T-helper 1 cell treated with Interleukin-12 subunit alpha and Interleukin-12 subunit beta and Interleukin-4 antibody, amounts not matched to agents 30 μg/mL and 1 μg/mL, for 36 hours (primary cell): Measurements from ENCODE around the gene BTBD7.

Source experiments
- H3K27ac Mint-ChIP-seq: one replicate; pipeline ENCODE4 v1.8.0; 2021; ENCODE audit warnings: mild to moderate bottlenecking, mixed read lengths
- H3K27me3 Mint-ChIP-seq: one replicate; pipeline ENCODE4 v1.8.0; 2021; ENCODE audit warnings: low read depth, mixed read lengths
- H3K36me3 Mint-ChIP-seq: one replicate; pipeline ENCODE4 v1.8.0; 2021; ENCODE audit warnings: low read depth, mixed read lengths
- H3K4me1 Mint-ChIP-seq: one replicate; pipeline ENCODE4 v1.8.0; 2021; ENCODE audit warnings: low read depth, mixed read lengths
- H3K4me3 Mint-ChIP-seq: one replicate; pipeline ENCODE4 v1.8.0; 2021; ENCODE audit warnings: mild to moderate bottlenecking, moderate library complexity, mixed read lengths
- H3K9me3 Mint-ChIP-seq: one replicate; pipeline ENCODE4 v1.8.0; 2021; ENCODE audit warnings: mixed read lengths

BTBD7 gene

GRCh38 chr14:93333631-93334103 lies 831 bp upstream of the BTBD7 start:
- Mint-ChIP-seq H3K4me1 (peaks cover 34% of the 10 kb centered on the region), H3K4me3 (peak overlapping the region; percentile 87), H3K27ac (peak overlapping the region; percentile 88), H3K36me3 (peaks cover 2% of the 10 kb centered on the region), H3K9me3 (no peaks in the 10 kb centered on the region), H3K27me3 (no peaks in the 10 kb centered on the region)

- peak overlapping the region; percentile 88 for H3K27ac Mint-ChIP-seq
- no peaks in the 10 kb centered on the region for H3K27me3 Mint-ChIP-seq
- peak overlapping the region; percentile 87 for H3K4me3 Mint-ChIP-seq
- peaks cover 34% of the 10 kb centered on the region for H3K4me1 Mint-ChIP-seq
- H3K9me3 Mint-ChIP-seq, result no peaks in the 10 kb centered on the region
- peaks cover 2% of the 10 kb centered on the region for H3K36me3 Mint-ChIP-seq
Measured at GRCh38 chr14:93332397-93332852, 411 bp downstream of the BTBD7 start.

- H3K27me3 Mint-ChIP-seq, result no peaks in the 10 kb centered on the region
- H3K9me3 Mint-ChIP-seq, result no peaks in the 10 kb centered on the region
- peak overlapping the region; percentile 87 for H3K4me3 Mint-ChIP-seq
- peaks cover 1% of the 10 kb centered on the region for H3K36me3 Mint-ChIP-seq
- H3K4me1 Mint-ChIP-seq, result peaks cover 31% of the 10 kb centered on the region
- H3K27ac Mint-ChIP-seq, result peak overlapping the region; percentile 83
Measured at GRCh38 chr14:93331728-93332396, 974 bp downstream of the BTBD7 start.

- no peaks in the 10 kb centered on the region for H3K9me3 Mint-ChIP-seq
- no peak overlapping the region for H3K27ac Mint-ChIP-seq
- no peaks in the 10 kb centered on the region for H3K27me3 Mint-ChIP-seq
- H3K36me3 Mint-ChIP-seq, result peaks cover 1% of the 10 kb centered on the region
- peak overlapping the region; percentile 87 for H3K4me3 Mint-ChIP-seq
- H3K4me1 Mint-ChIP-seq, result peaks cover 31% of the 10 kb centered on the region
Measured at GRCh38 chr14:93331002-93331727, 1.7 kb downstream of the BTBD7 start.

GRCh38 chr14:93330609-93331000 lies 2.2 kb downstream of the BTBD7 start:
- H3K27me3 Mint-ChIP-seq, result no peaks in the 10 kb centered on the region
- peaks cover 31% of the 10 kb centered on the region for H3K4me1 Mint-ChIP-seq

GRCh38 chr14:93329965-93330608 lies 2.7 kb downstream of the BTBD7 start:
- no peak overlapping the region for H3K4me3 Mint-ChIP-seq
- peaks cover 33% of the 10 kb centered on the region for H3K4me1 Mint-ChIP-seq
- no peaks in the 10 kb centered on the region for H3K36me3 Mint-ChIP-seq
- H3K27me3 Mint-ChIP-seq, result no peaks in the 10 kb centered on the region
- H3K27ac Mint-ChIP-seq, result no peak overlapping the region
- H3K9me3 Mint-ChIP-seq, result no peaks in the 10 kb centered on the region

More at GRCh38 chr14:93330609-93331000, 2.2 kb downstream of the BTBD7 start:
- Mint-ChIP-seq H3K9me3 (no peaks in the 10 kb centered on the region), H3K27ac (no peak overlapping the region), H3K4me3 (peak overlapping the region; percentile 87), H3K36me3 (peaks cover 1% of the 10 kb centered on the region)

- peaks cover 9% of the 10 kb centered on the region for H3K36me3 Mint-ChIP-seq
- peaks cover 30% of the 10 kb centered on the region for H3K4me1 Mint-ChIP-seq
- no peaks in the 10 kb centered on the region for H3K9me3 Mint-ChIP-seq
- no peak overlapping the region for H3K27ac Mint-ChIP-seq
- H3K27me3 Mint-ChIP-seq, result no peaks in the 10 kb centered on the region
- H3K4me3 Mint-ChIP-seq, result no peak overlapping the region
Measured at GRCh38 chr14:93328546-93328945, 4.3 kb downstream of the BTBD7 start.

GRCh38 chr14:93326196-93326595 lies 6.6 kb downstream of the BTBD7 start:
- Mint-ChIP-seq H3K4me1 (peaks cover 24% of the 10 kb centered on the region), H3K27me3 (no peaks in the 10 kb centered on the region), H3K4me3 (no peak overlapping the region), H3K9me3 (no peaks in the 10 kb centered on the region), H3K27ac (no peak overlapping the region), H3K36me3 (peaks cover 12% of the 10 kb centered on the region)

GRCh38 chr14:93323600-93324174 lies 9.1 kb downstream of the BTBD7 start:
- Mint-ChIP-seq H3K27ac (no peak overlapping the region), H3K4me1 (peaks cover 14% of the 10 kb centered on the region), H3K36me3 (peaks cover 12% of the 10 kb centered on the region), H3K27me3 (no peaks in the 10 kb centered on the region), H3K4me3 (no peak overlapping the region), H3K9me3 (no peaks in the 10 kb centered on the region)

- H3K9me3 Mint-ChIP-seq, result no peaks in the 10 kb centered on the region
- no peak overlapping the region for H3K4me3 Mint-ChIP-seq
- no peaks in the 10 kb centered on the region for H3K27me3 Mint-ChIP-seq
- peaks cover 14% of the 10 kb centered on the region for H3K4me1 Mint-ChIP-seq
- no peak overlapping the region for H3K27ac Mint-ChIP-seq
- H3K36me3 Mint-ChIP-seq, result peaks cover 12% of the 10 kb centered on the region
Measured at GRCh38 chr14:93322929-93323599, 9.8 kb downstream of the BTBD7 start.

GRCh38 chr14:93320489-93320888 lies 12.3 kb downstream of the BTBD7 start:
- Mint-ChIP-seq H3K9me3 (no peaks in the 10 kb centered on the region), H3K4me1 (peaks cover 14% of the 10 kb centered on the region), H3K27me3 (no peaks in the 10 kb centered on the region), H3K4me3 (no peak overlapping the region), H3K36me3 (peaks cover 12% of the 10 kb centered on the region), H3K27ac (no peak overlapping the region)

GRCh38 chr14:93319958-93320357 lies 12.9 kb downstream of the BTBD7 start:
- peaks cover 12% of the 10 kb centered on the region for H3K4me1 Mint-ChIP-seq
- H3K27ac Mint-ChIP-seq, result no peak overlapping the region
- H3K36me3 Mint-ChIP-seq, result peaks cover 12% of the 10 kb centered on the region
- H3K9me3 Mint-ChIP-seq, result no peaks in the 10 kb centered on the region
- H3K27me3 Mint-ChIP-seq, result no peaks in the 10 kb centered on the region
- no peak overlapping the region for H3K4me3 Mint-ChIP-seq

GRCh38 chr14:93319494-93319893 lies 13.3 kb downstream of the BTBD7 start:
- no peak overlapping the region for H3K27ac Mint-ChIP-seq
- H3K4me3 Mint-ChIP-seq, result no peak overlapping the region
- peaks cover 8% of the 10 kb centered on the region for H3K36me3 Mint-ChIP-seq
- no peaks in the 10 kb centered on the region for H3K9me3 Mint-ChIP-seq
- H3K4me1 Mint-ChIP-seq, result peaks cover 8% of the 10 kb centered on the region
- no peaks in the 10 kb centered on the region for H3K27me3 Mint-ChIP-seq

- Mint-ChIP-seq H3K9me3 (no peaks in the 10 kb centered on the region), H3K27me3 (no peaks in the 10 kb centered on the region), H3K27ac (no peak overlapping the region), H3K4me3 (no peak overlapping the region), H3K36me3 (peaks cover 6% of the 10 kb centered on the region), H3K4me1 (peaks cover 8% of the 10 kb centered on the region)
Measured at GRCh38 chr14:93318927-93319326, 13.9 kb downstream of the BTBD7 start.
